Testis (tissue), 2 donors: Measurements from ENCODE around the gene SLC26A9.

ENCODE experiments used
- POLR2A ChIP-seq: fragments of 450-650 bp; IDR thresholded peaks from one replicate; pipeline ENCODE4 v1.6.1; 2017; ENCODE audit warnings: antibody characterized with exemption, mild to moderate bottlenecking, moderate library complexity
- TF ChIP-seq, protein P1 (sequence below), 3 experiments: fragments of 450-650 bp in 2 of 3; fragments of 200-600 bp in 1 of 3; sonication (generic) in 1 of 3; IDR thresholded peaks; one replicate each; pipeline ENCODE4 v1.5.1; 2016 to 2019; ENCODE audit warnings: antibody characterized with exemption in 3 of 3, mild to moderate bottlenecking in 2 of 3, moderate library complexity in 1 of 3

DNA sequence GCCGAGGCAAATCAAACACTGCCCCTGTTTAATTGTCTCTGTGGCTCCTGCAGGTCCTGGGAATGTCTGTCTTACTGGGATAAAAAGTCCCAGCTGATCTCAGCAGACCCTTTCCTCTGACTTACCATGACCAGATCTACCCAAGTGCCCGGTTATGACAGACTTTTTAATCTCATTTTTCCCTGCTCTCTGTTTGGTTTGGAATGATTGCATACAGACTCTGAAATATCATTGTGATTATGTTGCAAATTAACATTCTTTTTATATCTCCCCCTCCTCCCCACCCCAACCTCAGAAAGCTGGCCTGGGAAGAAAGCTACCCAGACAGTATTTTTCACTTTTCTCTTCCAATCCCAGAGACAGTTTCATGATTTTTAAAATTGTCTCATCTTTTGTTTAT, 43.6 kb upstream of the SLC26A9 start:
- TF ChIP-seq, protein P1, sequence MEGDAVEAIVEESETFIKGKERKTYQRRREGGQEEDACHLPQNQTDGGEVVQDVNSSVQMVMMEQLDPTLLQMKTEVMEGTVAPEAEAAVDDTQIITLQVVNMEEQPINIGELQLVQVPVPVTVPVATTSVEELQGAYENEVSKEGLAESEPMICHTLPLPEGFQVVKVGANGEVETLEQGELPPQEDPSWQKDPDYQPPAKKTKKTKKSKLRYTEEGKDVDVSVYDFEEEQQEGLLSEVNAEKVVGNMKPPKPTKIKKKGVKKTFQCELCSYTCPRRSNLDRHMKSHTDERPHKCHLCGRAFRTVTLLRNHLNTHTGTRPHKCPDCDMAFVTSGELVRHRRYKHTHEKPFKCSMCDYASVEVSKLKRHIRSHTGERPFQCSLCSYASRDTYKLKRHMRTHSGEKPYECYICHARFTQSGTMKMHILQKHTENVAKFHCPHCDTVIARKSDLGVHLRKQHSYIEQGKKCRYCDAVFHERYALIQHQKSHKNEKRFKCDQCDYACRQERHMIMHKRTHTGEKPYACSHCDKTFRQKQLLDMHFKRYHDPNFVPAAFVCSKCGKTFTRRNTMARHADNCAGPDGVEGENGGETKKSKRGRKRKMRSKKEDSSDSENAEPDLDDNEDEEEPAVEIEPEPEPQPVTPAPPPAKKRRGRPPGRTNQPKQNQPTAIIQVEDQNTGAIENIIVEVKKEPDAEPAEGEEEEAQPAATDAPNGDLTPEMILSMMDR (IDR thresholded peaks at IDR 0.05), result no peak
- no peak for TF ChIP-seq POLR2A
